HG03457 (cell line): Measurements from ENCODE around the gene IQSEC1.

Experiments used
- ATAC-seq: cut with Tn5 transposase; IDR thresholded peaks from one replicate; pipeline ENCODE4 v1.9.1; 2021; ENCODE audit warnings: moderate number of reproducible peaks; ENCODE audit not compliant: unreplicated experiment

The IQSEC1 gene

DNA sequence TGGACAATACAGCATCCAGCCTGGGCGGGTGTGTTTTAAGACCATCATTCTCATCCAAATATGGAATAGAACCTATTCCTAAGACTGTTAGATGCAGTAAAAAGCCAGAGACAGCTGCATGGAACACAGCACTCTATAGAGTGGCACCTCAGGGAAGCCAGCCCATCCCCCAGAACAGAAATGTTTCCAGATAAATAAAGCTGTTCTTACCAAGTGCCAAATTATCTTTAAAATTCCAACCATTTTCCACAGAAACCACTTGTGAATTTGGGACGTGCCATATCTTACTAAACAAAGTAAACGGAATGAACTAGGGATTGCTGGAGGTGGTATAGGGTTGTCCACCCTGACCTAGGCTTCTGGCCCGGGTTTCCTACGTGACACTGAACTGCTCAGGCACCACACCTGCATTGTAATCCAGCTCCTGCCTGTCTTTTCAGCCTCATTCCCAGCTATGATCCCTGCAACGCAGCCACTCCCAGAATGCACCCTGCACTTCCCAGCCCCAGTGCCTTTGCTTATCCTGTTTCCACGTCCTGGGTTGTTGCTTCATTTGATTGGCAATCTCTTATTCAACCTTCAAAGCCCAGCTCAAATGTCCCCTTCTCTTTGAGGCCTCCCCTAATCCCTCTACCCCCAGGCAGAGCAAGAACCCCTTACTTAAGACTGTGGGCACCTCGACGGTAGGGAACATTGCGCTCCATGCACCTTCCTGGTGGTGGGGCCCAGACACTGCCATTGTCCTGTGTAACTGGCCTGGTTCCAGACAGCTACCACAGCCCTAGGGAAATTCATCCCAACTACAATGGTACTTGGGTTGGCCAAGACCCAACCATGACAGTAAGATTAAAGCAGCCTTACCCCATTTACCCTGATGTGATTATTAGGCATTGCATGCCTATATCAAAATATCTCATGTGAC is 100.2 kb downstream of the IQSEC1 start:
- no peak for ATAC-seq

DNA sequence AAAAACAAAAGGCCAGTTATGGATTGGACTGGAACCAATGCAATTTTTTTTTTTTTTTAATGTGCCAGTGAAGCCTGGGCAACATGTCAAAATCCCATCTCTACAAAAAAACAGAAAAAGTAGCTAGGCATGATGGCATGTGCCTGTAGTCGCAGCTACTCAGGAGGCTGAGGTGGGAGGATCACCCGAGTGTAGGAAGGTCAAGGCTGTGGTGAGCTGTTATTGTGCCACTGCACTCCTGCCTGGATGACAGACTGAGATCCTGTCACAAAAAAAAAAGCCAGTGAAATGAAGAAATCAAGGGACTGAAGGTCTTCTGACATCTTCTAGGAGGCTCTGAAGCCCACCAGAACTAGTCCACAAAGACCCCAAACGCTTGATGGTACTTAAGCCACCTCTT is 101.2 kb downstream of the IQSEC1 start:
- ATAC-seq = no peak

DNA sequence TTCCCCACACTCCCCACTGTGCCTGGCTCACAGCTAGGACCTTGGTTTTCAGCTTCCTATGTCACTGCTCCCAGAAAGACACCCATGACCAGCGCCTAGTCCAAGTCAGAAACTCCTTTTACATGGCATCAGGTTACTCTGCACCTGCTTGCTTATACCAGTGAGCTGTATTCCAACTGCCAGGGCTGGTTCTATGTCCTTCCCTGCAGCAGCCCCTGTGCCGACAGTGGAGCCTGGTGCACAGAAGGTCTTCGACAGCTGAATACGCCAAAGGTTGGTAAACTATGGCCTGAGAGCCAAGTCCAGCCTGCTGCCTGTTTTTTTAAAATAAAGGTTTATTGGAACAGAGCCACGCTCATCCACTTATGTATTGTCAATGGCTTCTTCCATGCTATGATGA is 102.5 kb downstream of the IQSEC1 start:
- no peak for ATAC-seq

DNA sequence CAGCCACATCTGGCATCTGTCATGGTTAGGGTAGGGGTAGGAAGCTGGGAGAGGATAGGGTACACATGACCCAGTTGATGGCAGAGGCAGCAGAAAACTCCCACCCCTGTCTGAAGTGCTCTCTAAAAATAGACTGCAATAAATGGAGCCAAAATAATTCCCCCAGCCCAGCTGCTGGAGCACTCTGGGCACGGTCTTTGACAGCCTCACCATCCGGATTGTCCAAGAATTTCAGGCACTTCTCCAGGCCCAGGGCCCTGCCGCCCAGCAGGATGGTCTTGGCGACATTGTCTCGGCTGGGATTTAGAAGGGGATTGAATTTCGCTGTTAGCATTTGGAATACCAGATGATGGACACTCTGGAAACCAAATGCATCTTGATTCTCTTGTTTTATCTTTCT is 103.7 kb downstream of the IQSEC1 start:
- no peak for ATAC-seq

DNA sequence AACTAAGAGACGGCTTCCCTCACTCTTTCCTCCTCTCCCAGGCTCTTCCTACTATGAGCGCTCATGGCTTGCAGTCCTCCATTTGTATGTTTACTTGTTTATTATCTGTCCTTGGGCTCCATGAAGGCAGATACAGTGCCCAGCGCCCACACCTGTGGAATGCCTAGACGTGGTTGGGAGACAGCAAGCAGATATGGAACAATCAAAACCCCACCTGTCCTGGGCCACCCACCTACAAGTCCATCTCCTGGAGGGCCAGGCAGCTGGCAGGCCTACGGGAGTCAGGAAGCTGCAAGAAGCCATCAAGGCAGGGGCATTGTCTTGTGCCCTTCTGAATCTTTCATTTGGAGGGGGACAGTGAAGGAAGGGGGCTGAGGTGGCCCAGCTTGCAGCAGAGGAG is 104.7 kb downstream of the IQSEC1 start:
- ATAC-seq = no peak

- peak; percentile 38 for ATAC-seq
Observed at GRCh38 chr3:12967606-12968351, 105.5 kb downstream of the IQSEC1 start.

DNA sequence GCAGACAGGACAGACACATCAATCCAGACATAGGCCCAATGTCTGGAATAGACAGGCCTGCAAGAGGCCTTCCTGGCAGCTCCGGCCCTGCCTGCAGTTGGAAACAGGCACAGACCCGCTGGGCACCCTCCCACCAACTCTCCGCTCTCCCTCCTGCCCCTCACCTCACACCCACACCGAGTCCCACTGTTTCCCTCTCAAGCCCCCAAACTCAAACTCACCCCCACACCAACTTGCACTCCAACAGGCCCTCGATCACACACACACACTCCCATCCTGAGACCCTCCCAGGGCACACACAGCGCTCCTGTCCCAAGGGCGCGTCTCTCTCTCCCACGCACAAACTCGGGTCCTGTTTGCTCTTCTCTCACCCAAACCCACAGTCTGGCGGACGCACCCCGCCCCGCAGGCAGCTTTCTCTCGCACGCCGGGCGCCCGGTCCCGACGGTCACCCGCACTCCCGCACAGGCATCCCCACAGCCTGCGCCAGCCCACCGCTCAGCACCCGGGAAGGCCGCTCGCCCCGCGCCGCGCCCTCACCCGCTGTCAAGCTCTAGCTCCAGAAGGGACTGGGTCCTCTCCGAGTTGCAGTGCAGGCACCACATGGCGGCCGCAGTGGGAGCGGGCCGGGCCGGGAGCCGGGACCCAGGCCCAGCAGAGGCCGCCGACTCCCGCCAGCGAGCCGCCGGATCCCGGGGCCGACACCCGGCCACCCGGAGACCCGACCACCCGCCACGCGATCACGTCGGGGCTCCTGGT is 106.2 kb downstream of the IQSEC1 start:
- peak; percentile 14 for ATAC-seq

DNA sequence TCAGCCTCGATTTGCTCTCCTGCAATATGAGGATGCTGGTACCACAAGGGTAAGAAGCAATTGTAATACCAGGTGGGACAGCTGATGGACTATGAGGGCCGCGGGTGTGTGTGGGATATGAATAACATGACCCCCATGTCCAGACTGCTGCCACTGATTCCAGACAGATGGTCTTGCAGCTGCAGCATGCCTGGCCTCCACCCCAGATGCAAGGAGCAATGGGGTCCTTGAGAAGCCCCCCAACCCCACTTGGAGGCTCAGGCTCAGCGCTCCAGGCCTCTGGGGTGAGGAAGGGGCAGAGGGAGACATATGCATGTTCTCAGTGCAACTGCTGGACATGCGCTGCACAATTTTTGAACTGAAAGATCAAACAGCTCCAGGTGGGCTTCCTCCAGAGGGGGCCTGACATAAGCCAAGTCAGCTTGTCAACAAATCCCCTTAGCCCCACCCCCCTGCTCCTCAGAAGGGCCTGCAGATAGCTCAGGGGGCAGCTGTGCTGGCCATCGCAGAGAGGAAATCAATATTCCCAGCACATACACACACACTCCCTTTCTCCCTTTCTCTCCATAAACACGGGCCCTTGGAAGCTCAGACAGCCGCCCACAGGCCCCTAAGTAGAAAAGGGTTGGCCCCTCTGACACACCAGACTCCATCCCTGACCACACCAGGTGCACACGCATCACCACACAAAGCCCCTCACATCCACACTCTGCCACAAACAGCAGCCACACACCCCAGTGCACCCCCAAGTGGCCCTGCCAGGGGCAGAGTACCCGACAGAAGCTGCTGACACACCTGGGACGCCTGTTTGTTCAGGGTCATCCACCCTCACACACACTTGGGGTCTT is 107.0 kb downstream of the IQSEC1 start:
- ATAC-seq = no peak

DNA sequence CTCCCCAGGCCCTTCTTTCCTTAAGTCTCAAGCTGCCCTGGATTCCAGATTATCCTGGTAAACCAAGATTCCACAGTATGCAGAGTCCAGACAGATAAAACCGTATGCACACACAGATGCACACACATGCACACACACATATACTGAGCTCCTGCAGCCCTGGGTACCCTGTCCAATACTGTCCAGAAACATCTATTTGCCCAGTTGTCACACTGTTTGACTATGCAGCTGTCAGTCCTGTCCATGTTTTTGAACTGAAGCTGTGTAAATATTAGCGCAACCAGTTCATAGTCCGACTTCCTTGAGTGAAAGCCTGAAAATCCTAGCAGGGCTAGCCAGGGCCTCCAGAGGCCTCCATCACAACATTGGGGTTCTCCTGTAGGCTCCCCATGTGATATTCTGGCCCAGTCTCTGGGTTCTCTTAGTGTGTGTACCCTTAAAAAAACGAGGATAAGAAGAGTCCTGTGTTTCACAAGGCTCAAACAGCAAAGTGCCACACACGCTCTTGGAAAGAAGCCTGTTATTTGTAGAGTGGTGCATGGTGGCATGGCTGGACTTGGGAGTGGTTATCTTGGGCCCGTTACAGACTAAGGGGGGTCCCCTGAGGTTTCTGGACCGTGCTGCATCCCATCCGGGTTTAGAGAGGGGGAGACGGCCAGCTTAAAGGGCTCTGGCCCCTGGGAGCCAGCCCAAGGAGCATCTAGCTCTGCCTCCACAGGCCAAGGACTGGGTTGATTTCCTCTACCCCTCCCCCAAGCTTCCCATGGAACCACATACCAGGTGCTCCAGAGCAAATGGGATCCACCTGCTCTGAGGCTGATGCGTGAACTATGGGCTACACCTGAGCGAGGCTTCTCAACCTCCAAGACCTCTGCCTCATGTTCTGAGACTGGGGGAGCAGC is 108.3 kb downstream of the IQSEC1 start:
- ATAC-seq = no peak

DNA sequence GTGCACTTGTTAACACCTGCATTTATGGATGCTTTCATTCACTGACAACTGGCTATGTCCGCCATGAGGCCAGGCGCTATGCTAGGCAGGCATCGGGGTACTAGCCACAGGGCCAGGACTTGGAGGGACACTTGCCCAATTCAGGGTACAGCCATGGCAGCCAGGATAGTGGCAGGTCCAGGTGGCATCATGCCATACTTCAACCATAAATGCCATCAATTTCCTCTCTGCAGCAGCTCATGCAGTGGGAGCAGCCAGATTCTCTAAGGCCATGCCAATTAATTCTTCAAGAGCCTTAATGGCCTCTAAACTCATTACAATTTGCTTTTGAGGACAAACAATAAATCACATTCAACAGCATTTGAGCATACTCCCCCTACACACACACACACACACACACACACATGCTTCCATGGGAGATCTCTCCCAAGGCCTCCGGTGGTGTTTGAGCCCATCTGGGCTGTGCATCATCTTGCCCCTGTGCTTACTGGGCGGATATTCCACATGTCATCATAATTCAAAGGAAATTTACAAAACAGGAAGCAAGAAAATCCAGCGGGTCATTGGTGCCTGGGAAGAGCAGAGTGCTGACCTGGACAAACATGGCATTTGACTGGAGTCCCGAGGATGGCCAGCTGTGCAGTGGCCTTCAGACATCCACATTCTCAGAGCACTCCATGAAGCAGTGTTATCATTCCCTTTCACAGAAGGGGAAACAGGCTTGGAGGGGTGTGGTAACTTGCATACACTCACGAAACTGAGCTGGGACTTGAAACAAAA is 109.1 kb downstream of the IQSEC1 start:
- no peak for ATAC-seq

DNA sequence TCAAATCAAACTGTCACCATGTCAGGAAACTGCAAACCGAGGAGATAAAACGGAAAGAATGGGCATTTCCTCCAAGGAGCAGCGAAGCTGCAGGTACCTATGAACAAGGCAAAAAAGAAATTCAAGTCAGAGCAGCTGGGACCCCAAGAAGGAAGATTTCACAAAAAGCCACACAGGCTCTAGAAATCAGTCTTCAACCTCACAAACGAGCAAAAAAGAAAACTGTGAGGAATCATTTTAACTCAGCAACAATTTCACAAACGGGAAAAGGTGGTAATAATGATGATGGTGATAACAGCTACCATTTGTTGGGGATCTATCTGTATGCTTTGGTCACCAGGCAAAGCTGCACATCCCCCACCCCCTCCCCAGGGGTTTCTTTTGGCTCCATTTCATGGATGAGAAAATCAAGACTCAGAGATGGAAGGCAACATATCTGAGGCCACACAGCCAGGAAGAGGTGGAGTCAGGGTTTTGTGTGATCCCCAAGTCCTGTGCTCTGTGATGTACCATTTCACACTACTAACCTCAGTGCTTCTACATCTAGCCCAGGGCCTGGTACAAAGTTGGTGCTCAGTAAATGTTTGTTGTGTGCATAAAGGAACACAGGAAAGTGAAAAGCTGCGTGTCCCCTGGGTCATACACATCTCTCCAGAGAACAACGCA is 109.9 kb downstream of the IQSEC1 start:
- no peak for ATAC-seq

DNA sequence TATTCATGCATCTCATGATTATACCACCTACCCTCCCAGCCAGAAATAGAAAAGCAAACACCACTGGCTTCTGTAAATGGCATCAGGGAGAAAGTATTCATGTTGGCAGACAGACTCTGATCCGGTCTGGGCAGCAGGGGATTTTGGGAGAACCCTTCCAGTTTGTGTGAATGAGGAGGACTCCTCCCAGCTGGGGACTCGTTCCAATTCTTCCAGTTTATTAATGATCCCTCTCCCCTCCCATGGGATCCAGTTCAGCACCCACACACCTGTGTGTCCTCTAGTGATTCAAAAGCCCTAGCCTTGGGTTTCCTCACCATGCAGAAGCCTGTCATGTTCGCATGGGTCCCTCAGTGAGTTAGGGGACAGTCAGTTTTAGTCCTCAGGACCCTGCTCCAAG is 110.9 kb downstream of the IQSEC1 start:
- no peak for ATAC-seq

DNA sequence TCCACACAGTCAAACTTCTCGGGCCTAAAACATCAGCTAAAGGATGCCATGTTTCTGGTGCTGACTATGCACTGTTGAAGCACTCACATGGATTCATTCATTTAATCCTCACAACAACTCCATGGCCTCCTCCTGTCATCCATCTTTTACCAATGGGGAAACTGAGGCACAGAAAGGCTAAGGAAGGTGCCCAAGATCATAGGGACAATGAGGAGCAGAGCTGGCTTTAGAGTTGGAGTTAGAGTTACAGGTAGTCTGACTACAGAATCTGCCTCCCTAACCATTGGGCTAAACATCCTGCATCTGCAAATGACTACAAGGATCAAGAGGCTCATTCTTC is 111.6 kb downstream of the IQSEC1 start:
- ATAC-seq = no peak

GRCh38 chr3:12961007-12961696 is 112.1 kb downstream of the IQSEC1 start:
- ATAC-seq = no peak

- ATAC-seq = no peak
Observed at GRCh38 chr3:12960497-12960896, 112.7 kb downstream of the IQSEC1 start.

- ATAC-seq = no peak
Observed at GRCh38 chr3:12959838-12960378, 113.3 kb downstream of the IQSEC1 start.

DNA sequence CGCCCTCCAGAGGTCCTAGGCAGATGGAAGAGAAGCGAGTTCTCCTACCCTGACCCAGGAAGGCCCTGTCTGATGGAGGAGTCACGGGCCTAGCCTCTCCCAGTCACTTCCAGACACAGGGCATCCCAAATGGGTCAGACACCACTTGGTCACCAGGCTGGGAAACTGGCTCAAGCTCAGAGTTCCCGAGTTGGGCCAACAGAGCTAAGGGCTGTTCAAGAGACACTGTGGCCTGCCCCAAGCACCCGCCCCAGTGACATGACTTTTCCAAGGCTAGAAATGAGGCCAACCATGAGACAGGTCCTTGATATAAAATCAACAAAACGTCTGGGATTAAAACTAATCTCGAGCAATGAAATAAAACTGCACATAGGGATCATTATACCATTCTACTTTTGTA is 113.8 kb downstream of the IQSEC1 start:
- no peak for ATAC-seq
